HepG2 (cell line): ENCODE measurements around the gene C11orf42. TPM values are rescaled to one million over a fixed set of nuclear protein-coding genes. Genes with fewer than 3 reads are reported as not detected.

Source experiments
- CEBPB ChIP-seq: IDR thresholded peaks from 2 replicates; pipeline ENCODE4 v1.6.1; 2011; ENCODE audit warnings: low read depth, low read length, improper control_type of control experiment, borderline replicate concordance
- FOXA1 ChIP-seq, 2 experiments: fragments of 450-650 bp in 1 of 2; sonication (generic) in 1 of 2; formaldehyde crosslinking in 1 of 2; IDR thresholded peaks; 2 replicates each; pipeline versions ENCODE4 v1.4.0 to v1.6.1; 2016 to 2020; ENCODE audit warnings: missing genetic modification reagents in 1 of 2
- KDM1A ChIP-seq: IDR thresholded peaks from 2 replicates; pipeline ENCODE4 v1.6.1; 2016; ENCODE audit warnings: missing compliant biosample characterization
- MIXL1 ChIP-seq: IDR thresholded peaks from 2 replicates; pipeline ENCODE4 v1.6.1; 2016
- PAWR ChIP-seq: sonication (generic); formaldehyde crosslinking; IDR thresholded peaks from 2 replicates; pipeline ENCODE4 v1.4.0; 2020; ENCODE audit warnings: missing genetic modification reagents, mild to moderate bottlenecking, borderline replicate concordance
- RELA ChIP-seq: sonication (generic); formaldehyde crosslinking; IDR thresholded peaks from 2 replicates; pipeline ENCODE4 v1.4.0; 2020; ENCODE audit warnings: missing genetic modification reagents
- RFX3 ChIP-seq: IDR thresholded peaks from 2 replicates; pipeline ENCODE4 v1.6.1; 2016; ENCODE audit warnings: missing biosample characterization, missing genetic modification reagents
- SIX4 ChIP-seq: sonication (generic); formaldehyde crosslinking; IDR thresholded peaks from 2 replicates; pipeline ENCODE4 v1.4.0; 2020; ENCODE audit warnings: missing genetic modification reagents
- XRCC5 ChIP-seq: fragments of 200-400 bp; formaldehyde crosslinking; optimal IDR thresholded peaks from 2 replicates; pipeline ENCODE3; 2017; ENCODE audit warnings: mild to moderate bottlenecking, low read length
- ZBTB42 ChIP-seq: sonication (generic); formaldehyde crosslinking; IDR thresholded peaks from 2 replicates; pipeline ENCODE4 v1.5.0; 2020; ENCODE audit warnings: mild to moderate bottlenecking, missing genetic modification reagents
- ZNF17 ChIP-seq: sonication (generic); formaldehyde crosslinking; IDR thresholded peaks from 2 replicates; pipeline ENCODE4 v1.5.0; 2020; ENCODE audit warnings: mild to moderate bottlenecking, missing genetic modification reagents
- ZNF24 ChIP-seq: fragments of 450-650 bp; IDR thresholded peaks from 2 replicates; pipeline ENCODE4 v1.6.1; 2017; ENCODE audit warnings: antibody characterized with exemption, mild to moderate bottlenecking
- ZNF382 ChIP-seq: sonication (generic); formaldehyde crosslinking; IDR thresholded peaks from 2 replicates; pipeline ENCODE4 v1.5.0; 2020; ENCODE audit warnings: missing genetic modification reagents, mild to moderate bottlenecking, borderline replicate concordance
- ZNF781 ChIP-seq: sonication (generic); formaldehyde crosslinking; IDR thresholded peaks from 2 replicates; pipeline ENCODE4 v1.5.1; 2020; ENCODE audit warnings: borderline replicate concordance, mild to moderate bottlenecking, missing genetic modification reagents; ENCODE audit errors: not compliant biosample characterization
- ZZZ3 ChIP-seq: sonication (generic); formaldehyde crosslinking; IDR thresholded peaks from 2 replicates; pipeline ENCODE4 v1.4.0; 2020; ENCODE audit warnings: missing genetic modification reagents, mild to moderate bottlenecking, borderline replicate concordance
- polyA plus RNA-seq, 8 experiments: library from polyadenylated mRNA; depleted of rRNA in 3 of 8; stranded (reverse) in 7 of 8; unstranded in 1 of 8; fragments of >200 nt; fragmentation: Illumina TruSeq in 4 of 8; extraction: Trizol in 4 of 8; gene quantifications; 2 replicates each; pipeline versions ENCODE4 v1.2.1 to v1.2.3, GENCODE V29; 2011 to 2016; ENCODE audit warnings: low read depth in 4 of 8, missing spikeins in 1 of 8, mixed read lengths in 1 of 8; ENCODE audit not compliant: insufficient read depth in 1 of 8
- total RNA-seq, 5 experiments: library from RNA; depleted of rRNA; stranded (reverse); fragments of >200 nt; fragmentation: Illumina TruSeq; extraction: Trizol; gene quantifications; 2 replicates each; pipeline ENCODE4 v1.2.3, GENCODE V29; 2016; ENCODE audit warnings: low read depth in 1 of 5
- TF ChIP-seq, protein P1 (sequence below): sonication (generic); formaldehyde crosslinking; IDR thresholded peaks from 2 replicates; pipeline ENCODE4 v1.8.0; 2022; ENCODE audit warnings: mild to moderate bottlenecking, missing genetic modification reagents, borderline replicate concordance
- TF ChIP-seq, protein P2 (sequence below): sonication (generic); formaldehyde crosslinking; IDR thresholded peaks from 2 replicates; pipeline ENCODE4 v1.4.0; 2020; ENCODE audit warnings: missing genetic modification reagents
- TF ChIP-seq, protein P3 (sequence below): sonication (generic); formaldehyde crosslinking; conservative IDR thresholded peaks from 2 replicates; pipeline ENCODE4 v1.4.0; 2020; ENCODE audit warnings: missing genetic modification reagents
- TF ChIP-seq, protein P4 (sequence below): sonication (generic); formaldehyde crosslinking; IDR thresholded peaks from 2 replicates; pipeline ENCODE4 v1.5.0; 2020; ENCODE audit warnings: mild to moderate bottlenecking, low read depth, missing genetic modification reagents, borderline replicate concordance
- TF ChIP-seq, protein P5 (sequence below): sonication (generic); formaldehyde crosslinking; IDR thresholded peaks from 2 replicates; pipeline ENCODE4 v1.5.1; 2020; ENCODE audit warnings: missing genetic modification reagents, mild to moderate bottlenecking, borderline replicate concordance

C11orf42 gene
- total and polyA plus RNA-seq, 2 of the 13 experiments (the other 11 are each of a cell fraction or from before 2014, with no cell fraction given) = not detected

DNA sequence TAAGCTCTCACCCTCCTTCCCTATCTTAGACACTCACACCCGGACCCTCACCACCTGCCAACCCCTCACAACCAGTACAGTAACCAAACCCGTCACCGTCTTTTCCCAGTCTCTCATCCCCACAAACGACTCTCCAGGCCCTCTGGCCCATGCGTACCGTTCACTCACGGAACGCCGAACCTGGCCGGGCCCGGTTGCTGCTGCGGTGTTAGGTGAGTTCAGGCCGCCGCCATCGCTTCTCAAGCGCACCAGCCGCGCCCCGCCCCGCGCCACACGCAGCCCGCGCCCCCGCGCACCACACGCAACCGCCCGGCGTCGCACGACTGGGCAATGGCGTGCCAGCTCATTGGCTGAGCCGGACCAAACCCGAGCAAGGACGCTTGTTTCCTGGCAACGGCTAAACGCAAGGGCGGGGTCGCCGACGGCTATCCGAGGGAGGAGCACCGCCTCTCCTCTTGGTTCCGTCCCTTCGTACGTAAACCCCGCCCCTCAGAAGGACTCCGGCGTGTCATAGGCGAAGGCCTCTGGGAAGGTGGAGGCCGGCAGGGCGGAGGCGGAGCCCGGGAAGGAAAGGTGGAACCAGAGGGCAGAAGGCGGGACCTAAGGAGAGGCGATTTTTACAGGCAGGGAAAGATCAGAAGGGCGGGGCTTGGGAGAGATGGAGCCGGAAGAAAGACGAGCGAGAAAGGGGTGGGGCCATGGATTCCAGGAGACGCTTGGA is 29.2 kb downstream of the C11orf42 start, which contains the start of gene FHIP1B (continued):
- TF ChIP-seq, protein P1, sequence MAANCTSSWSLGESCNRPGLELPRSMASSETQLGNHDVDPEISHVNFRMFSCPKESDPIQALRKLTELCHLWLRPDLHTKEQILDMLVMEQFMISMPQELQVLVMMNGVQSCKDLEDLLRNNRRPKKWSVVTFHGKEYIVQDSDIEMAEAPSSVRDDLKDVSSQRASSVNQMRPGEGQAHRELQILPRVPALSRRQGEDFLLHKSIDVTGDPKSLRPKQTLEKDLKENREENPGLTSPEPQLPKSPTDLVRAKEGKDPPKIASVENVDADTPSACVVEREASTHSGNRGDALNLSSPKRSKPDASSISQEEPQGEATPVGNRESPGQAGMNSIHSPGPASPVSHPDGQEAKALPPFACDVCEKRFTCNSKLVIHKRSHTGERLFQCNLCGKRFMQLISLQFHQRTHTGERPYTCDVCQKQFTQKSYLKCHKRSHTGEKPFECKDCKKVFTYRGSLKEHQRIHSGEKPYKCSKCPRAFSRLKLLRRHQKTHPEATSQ (CRISPR knock-in tag) = no peak
- TF ChIP-seq ZNF382 (CRISPR knock-in tag) = no peak
- TF ChIP-seq MIXL1 (CRISPR knock-in tag) = no peak
- TF ChIP-seq PAWR (CRISPR knock-in tag) = no peak
- TF ChIP-seq, protein P2, sequence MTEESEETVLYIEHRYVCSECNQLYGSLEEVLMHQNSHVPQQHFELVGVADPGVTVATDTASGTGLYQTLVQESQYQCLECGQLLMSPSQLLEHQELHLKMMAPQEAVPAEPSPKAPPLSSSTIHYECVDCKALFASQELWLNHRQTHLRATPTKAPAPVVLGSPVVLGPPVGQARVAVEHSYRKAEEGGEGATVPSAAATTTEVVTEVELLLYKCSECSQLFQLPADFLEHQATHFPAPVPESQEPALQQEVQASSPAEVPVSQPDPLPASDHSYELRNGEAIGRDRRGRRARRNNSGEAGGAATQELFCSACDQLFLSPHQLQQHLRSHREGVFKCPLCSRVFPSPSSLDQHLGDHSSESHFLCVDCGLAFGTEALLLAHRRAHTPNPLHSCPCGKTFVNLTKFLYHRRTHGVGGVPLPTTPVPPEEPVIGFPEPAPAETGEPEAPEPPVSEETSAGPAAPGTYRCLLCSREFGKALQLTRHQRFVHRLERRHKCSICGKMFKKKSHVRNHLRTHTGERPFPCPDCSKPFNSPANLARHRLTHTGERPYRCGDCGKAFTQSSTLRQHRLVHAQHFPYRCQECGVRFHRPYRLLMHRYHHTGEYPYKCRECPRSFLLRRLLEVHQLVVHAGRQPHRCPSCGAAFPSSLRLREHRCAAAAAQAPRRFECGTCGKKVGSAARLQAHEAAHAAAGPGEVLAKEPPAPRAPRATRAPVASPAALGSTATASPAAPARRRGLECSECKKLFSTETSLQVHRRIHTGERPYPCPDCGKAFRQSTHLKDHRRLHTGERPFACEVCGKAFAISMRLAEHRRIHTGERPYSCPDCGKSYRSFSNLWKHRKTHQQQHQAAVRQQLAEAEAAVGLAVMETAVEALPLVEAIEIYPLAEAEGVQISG (CRISPR knock-in tag) = peak; percentile 75; the same call in 1 of the 2 replicates
- TF ChIP-seq CEBPB = peak; percentile 19; the same call in 1 of the 2 replicates
- TF ChIP-seq ZNF17 (CRISPR knock-in tag) = no peak
- TF ChIP-seq ZNF24 = no peak
- no peak for TF ChIP-seq ZNF781
- peak; percentile 72 for TF ChIP-seq XRCC5
- TF ChIP-seq SIX4 (CRISPR knock-in tag) = no peak
- TF ChIP-seq, protein P3, sequence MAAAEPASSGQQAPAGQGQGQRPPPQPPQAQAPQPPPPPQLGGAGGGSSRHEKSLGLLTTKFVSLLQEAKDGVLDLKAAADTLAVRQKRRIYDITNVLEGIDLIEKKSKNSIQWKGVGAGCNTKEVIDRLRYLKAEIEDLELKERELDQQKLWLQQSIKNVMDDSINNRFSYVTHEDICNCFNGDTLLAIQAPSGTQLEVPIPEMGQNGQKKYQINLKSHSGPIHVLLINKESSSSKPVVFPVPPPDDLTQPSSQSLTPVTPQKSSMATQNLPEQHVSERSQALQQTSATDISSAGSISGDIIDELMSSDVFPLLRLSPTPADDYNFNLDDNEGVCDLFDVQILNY = peak; percentile 67; the same call in 1 of the 2 replicates
- 0 out of 2 replicates have a peak, but pooled peaks have one; percentile 30 for TF ChIP-seq ZZZ3 (CRISPR knock-in tag)
- TF ChIP-seq RFX3 (CRISPR knock-in tag) = peak; percentile 79
- TF ChIP-seq KDM1A (CRISPR knock-in tag) = no peak
- TF ChIP-seq FOXA1 (IDR thresholded peaks at IDR 0.05) = no peak
- no peak for TF ChIP-seq FOXA1 (CRISPR knock-in tag; IDR thresholded peaks at IDR 0.05)
- TF ChIP-seq, protein P4, sequence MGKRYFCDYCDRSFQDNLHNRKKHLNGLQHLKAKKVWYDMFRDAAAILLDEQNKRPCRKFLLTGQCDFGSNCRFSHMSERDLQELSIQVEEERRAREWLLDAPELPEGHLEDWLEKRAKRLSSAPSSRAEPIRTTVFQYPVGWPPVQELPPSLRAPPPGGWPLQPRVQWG (CRISPR knock-in tag) = no peak
- TF ChIP-seq RELA (CRISPR knock-in tag) = no peak
- TF ChIP-seq ZBTB42 (CRISPR knock-in tag) = no peak
- TF ChIP-seq, protein P5, sequence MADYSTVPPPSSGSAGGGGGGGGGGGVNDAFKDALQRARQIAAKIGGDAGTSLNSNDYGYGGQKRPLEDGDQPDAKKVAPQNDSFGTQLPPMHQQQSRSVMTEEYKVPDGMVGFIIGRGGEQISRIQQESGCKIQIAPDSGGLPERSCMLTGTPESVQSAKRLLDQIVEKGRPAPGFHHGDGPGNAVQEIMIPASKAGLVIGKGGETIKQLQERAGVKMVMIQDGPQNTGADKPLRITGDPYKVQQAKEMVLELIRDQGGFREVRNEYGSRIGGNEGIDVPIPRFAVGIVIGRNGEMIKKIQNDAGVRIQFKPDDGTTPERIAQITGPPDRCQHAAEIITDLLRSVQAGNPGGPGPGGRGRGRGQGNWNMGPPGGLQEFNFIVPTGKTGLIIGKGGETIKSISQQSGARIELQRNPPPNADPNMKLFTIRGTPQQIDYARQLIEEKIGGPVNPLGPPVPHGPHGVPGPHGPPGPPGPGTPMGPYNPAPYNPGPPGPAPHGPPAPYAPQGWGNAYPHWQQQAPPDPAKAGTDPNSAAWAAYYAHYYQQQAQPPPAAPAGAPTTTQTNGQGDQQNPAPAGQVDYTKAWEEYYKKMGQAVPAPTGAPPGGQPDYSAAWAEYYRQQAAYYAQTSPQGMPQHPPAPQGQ (CRISPR knock-in tag) = no peak
